Subcutaneous abdominal adipose tissue (tissue), 5 donors: ENCODE data around the gene TDRD10.

Experiments
- H3K27ac ChIP-seq: one replicate; pipeline ENCODE4 v1.7.0; 2013; ENCODE audit warnings: low read depth, mild to moderate bottlenecking, inconsistent platforms, low read length, moderate library complexity
- H3K27me3 ChIP-seq, 5 donors: one replicate each; pipeline ENCODE4 v1.7.0; 2013; ENCODE audit warnings: low read length in 5 of 5, inconsistent platforms in 1 of 5; ENCODE audit not compliant: control insufficient read depth in 5 of 5, insufficient read depth in 4 of 5
- H3K36me3 ChIP-seq, 5 donors: one replicate each; pipeline ENCODE4 v1.7.0; 2013; ENCODE audit warnings: low read length in 5 of 5; ENCODE audit not compliant: control insufficient read depth in 5 of 5, insufficient read depth in 5 of 5
- H3K4me1 ChIP-seq, 5 donors: one replicate each; pipeline ENCODE4 v1.7.0; 2013; ENCODE audit warnings: low read length in 5 of 5, mild to moderate bottlenecking in 3 of 5, moderate library complexity in 1 of 5; ENCODE audit not compliant: control insufficient read depth in 5 of 5, insufficient read depth in 5 of 5
- H3K4me3 ChIP-seq, 5 donors: one replicate each; pipeline ENCODE4 v1.7.0; 2013; ENCODE audit warnings: low read length in 5 of 5, low read depth in 1 of 5
- H3K9ac ChIP-seq, 5 donors: one replicate each; pipeline ENCODE4 v1.7.0; 2013; ENCODE audit warnings: low read length in 5 of 5, mild to moderate bottlenecking in 4 of 5, moderate library complexity in 3 of 5
- H3K9me3 ChIP-seq, 5 donors: one replicate each; pipeline ENCODE4 v1.7.0; 2013; ENCODE audit warnings: low read length in 5 of 5; ENCODE audit not compliant: control insufficient read depth in 5 of 5
- donor health status: healthy.
- donor health status: healthy.
- donor health status: healthy.
- donor health status: healthy.
- donor health status: healthy.

TDRD10 gene

GRCh38 chr1:154584267-154584994, 82.4 kb downstream of the TDRD10 start:
- H3K27ac ChIP-seq = no peak overlapping the region
- no peaks in the 10 kb centered on the region for H3K9me3 ChIP-seq
- no peaks in the 10 kb centered on the region for H3K27me3 ChIP-seq
- H3K4me1 ChIP-seq = no peaks in the 10 kb centered on the region
- H3K9ac ChIP-seq = no peak overlapping the region
- no peak overlapping the region for H3K4me3 ChIP-seq
- peaks cover 28 to 99% (median 98%) of the 10 kb centered on the region in 5 donors for H3K36me3 ChIP-seq

- H3K9ac ChIP-seq = no peak overlapping the region
- no peak overlapping the region for H3K4me3 ChIP-seq
- no peaks in the 10 kb centered on the region for H3K4me1 ChIP-seq
- peaks cover 28 to 98% (median 97%) of the 10 kb centered on the region in 5 donors for H3K36me3 ChIP-seq
- H3K27ac ChIP-seq = no peak overlapping the region
- no peaks in the 10 kb centered on the region for H3K9me3 ChIP-seq
- no peaks in the 10 kb centered on the region for H3K27me3 ChIP-seq
These were observed 84.2 kb downstream of the TDRD10 start for GRCh38 chr1:154586231-154586630.

- Histone ChIP-seq H3K36me3 (peaks cover 28 to 100% (median 100%) of the 10 kb centered on the region in 5 donors), H3K4me1 (no peaks in the 10 kb centered on the region), H3K4me3 (no peak overlapping the region), H3K9me3 (no peaks in the 10 kb centered on the region), H3K27ac (no peak overlapping the region), H3K9ac (no peak overlapping the region), H3K27me3 (no peaks in the 10 kb centered on the region)
These were observed 84.6 kb downstream of the TDRD10 start for GRCh38 chr1:154586641-154587040.

- Histone ChIP-seq H3K27ac (no peak overlapping the region), H3K9me3 (no peaks in the 10 kb centered on the region), H3K4me3 (no peak overlapping the region), H3K9ac (no peak overlapping the region), H3K36me3 (peaks cover 31 to 100% (median 96%) of the 10 kb centered on the region in 5 donors), H3K27me3 (no peaks in the 10 kb centered on the region), H3K4me1 (no peaks in the 10 kb centered on the region)
These were observed 87.8 kb downstream of the TDRD10 start for GRCh38 chr1:154589780-154590179.

GRCh38 chr1:154590756-154591155, 88.7 kb downstream of the TDRD10 start:
- no peak overlapping the region for H3K27ac ChIP-seq

GRCh38 chr1:154591206-154591605, 89.2 kb downstream of the TDRD10 start:
- no peak overlapping the region for H3K9ac ChIP-seq
- H3K4me3 ChIP-seq = no peak overlapping the region
- H3K36me3 ChIP-seq = peaks cover 30 to 99% (median 93%) of the 10 kb centered on the region in 5 donors

More at GRCh38 chr1:154590756-154591155, 88.7 kb downstream of the TDRD10 start:
- H3K9ac ChIP-seq = no peak overlapping the region
- no peaks in the 10 kb centered on the region for H3K27me3 ChIP-seq
- no peak overlapping the region for H3K4me3 ChIP-seq
- H3K9me3 ChIP-seq = no peaks in the 10 kb centered on the region
- H3K36me3 ChIP-seq = peaks cover 29 to 99% (median 93%) of the 10 kb centered on the region in 5 donors
- H3K4me1 ChIP-seq = no peaks in the 10 kb centered on the region

GRCh38 chr1:154593390-154593789, 91.4 kb downstream of the TDRD10 start:
- no peaks in the 10 kb centered on the region for H3K27me3 ChIP-seq
- no peaks in the 10 kb centered on the region for H3K9me3 ChIP-seq
- no peak overlapping the region for H3K4me3 ChIP-seq
- H3K4me1 ChIP-seq = no peaks in the 10 kb centered on the region
- H3K36me3 ChIP-seq = peaks cover 36 to 99% (median 92%) of the 10 kb centered on the region in 5 donors
- H3K27ac ChIP-seq = no peak overlapping the region
- H3K9ac ChIP-seq = no peak overlapping the region

More at GRCh38 chr1:154591206-154591605, 89.2 kb downstream of the TDRD10 start:
- Histone ChIP-seq H3K9me3 (no peaks in the 10 kb centered on the region), H3K27me3 (no peaks in the 10 kb centered on the region), H3K4me1 (no peaks in the 10 kb centered on the region), H3K27ac (no peak overlapping the region)

- H3K4me3 ChIP-seq = no peak overlapping the region
- no peaks in the 10 kb centered on the region for H3K9me3 ChIP-seq
- no peak overlapping the region for H3K9ac ChIP-seq
- no peaks in the 10 kb centered on the region for H3K27me3 ChIP-seq
- peaks cover 31 to 99% (median 91%) of the 10 kb centered on the region in 5 donors for H3K36me3 ChIP-seq
- H3K27ac ChIP-seq = no peak overlapping the region
- H3K4me1 ChIP-seq = peaks cover 0 to 6% (median 0%) of the 10 kb centered on the region in 5 donors
These were observed 92.8 kb downstream of the TDRD10 start for GRCh38 chr1:154594811-154595210.

GRCh38 chr1:154595621-154596020, 93.6 kb downstream of the TDRD10 start:
- peaks cover 31 to 96% (median 86%) of the 10 kb centered on the region in 5 donors for H3K36me3 ChIP-seq

More at GRCh38 chr1:154595621-154596020, 93.6 kb downstream of the TDRD10 start:
- no peak overlapping the region for H3K27ac ChIP-seq
- H3K9me3 ChIP-seq = no peaks in the 10 kb centered on the region
- no peaks in the 10 kb centered on the region for H3K27me3 ChIP-seq
- no peak overlapping the region for H3K9ac ChIP-seq
- no peak overlapping the region for H3K4me3 ChIP-seq
- H3K4me1 ChIP-seq = peaks cover 0 to 8% (median 0%) of the 10 kb centered on the region in 5 donors
